GM21526 (cell line): ENCODE results near the gene TNFAIP8.
A peak's percentile ranks its signal among the peaks of the same experiment; 100 is the strongest.
"Not testable (repeated sequence)": the region's sequence is repeated elsewhere in the genome, so short reads cannot be mapped to it uniquely, and the experiment has no call there.

ENCODE experiments used
- ATAC-seq: cut with Tn5 transposase; IDR thresholded peaks from one replicate; pipeline ENCODE4 v1.9.1; 2021; ENCODE audit warnings: moderate library complexity; ENCODE audit not compliant: unreplicated experiment, low FRiP score

The TNFAIP8 gene

GRCh38 chr5:119412279-119413227, 56.7 kb downstream of the TNFAIP8 start:
- no peak for ATAC-seq

GRCh38 chr5:119414124-119414734, 58.4 kb downstream of the TNFAIP8 start:
- not testable (repeated sequence) for ATAC-seq

- ATAC-seq = no peak
Measured at GRCh38 chr5:119417891-119418605, 62.2 kb downstream of the TNFAIP8 start.

- ATAC-seq = no peak
Measured at GRCh38 chr5:119418606-119419100, 62.8 kb downstream of the TNFAIP8 start.

GRCh38 chr5:119420169-119420568, 64.3 kb downstream of the TNFAIP8 start:
- ATAC-seq = no peak

- no peak for ATAC-seq
Measured at GRCh38 chr5:119426057-119426456, 70.2 kb downstream of the TNFAIP8 start.

- ATAC-seq = no peak
Measured at GRCh38 chr5:119427060-119427459, 71.2 kb downstream of the TNFAIP8 start.

GRCh38 chr5:119427596-119427995, 71.8 kb downstream of the TNFAIP8 start:
- ATAC-seq = not testable (repeated sequence)

- not testable (repeated sequence) for ATAC-seq
Measured at GRCh38 chr5:119428166-119428565, 72.3 kb downstream of the TNFAIP8 start.

GRCh38 chr5:119428574-119428973, 72.8 kb downstream of the TNFAIP8 start:
- ATAC-seq = not testable (repeated sequence)

GRCh38 chr5:119432674-119433237, 76.9 kb downstream of the TNFAIP8 start:
- not testable (repeated sequence) for ATAC-seq

- peak; percentile 99 for ATAC-seq
Measured at GRCh38 chr5:119435436-119436132, 79.8 kb downstream of the TNFAIP8 start.

GRCh38 chr5:119437785-119438586, 82.2 kb downstream of the TNFAIP8 start:
- ATAC-seq = not testable (repeated sequence)

- ATAC-seq = not testable (repeated sequence)
Measured at GRCh38 chr5:119438587-119438917, 82.7 kb downstream of the TNFAIP8 start.

- ATAC-seq = no peak
Measured at GRCh38 chr5:119439140-119439631, 83.4 kb downstream of the TNFAIP8 start.

- not testable (repeated sequence) for ATAC-seq
Measured at GRCh38 chr5:119439632-119440031, 83.8 kb downstream of the TNFAIP8 start.

GRCh38 chr5:119444643-119445042, 88.8 kb downstream of the TNFAIP8 start:
- ATAC-seq = not testable (repeated sequence)

- no peak for ATAC-seq
Measured at GRCh38 chr5:119445544-119445943, 89.7 kb downstream of the TNFAIP8 start.
